Measurements from ENCODE around the gene TOP2B. TPM values are rescaled to one million over a fixed set of nuclear protein-coding genes. Genes with fewer than 3 reads are reported as not detected.

The TOP2B gene
- total RNA-seq, 1 experiment from 2014 or later: 181 TPM

DNA sequence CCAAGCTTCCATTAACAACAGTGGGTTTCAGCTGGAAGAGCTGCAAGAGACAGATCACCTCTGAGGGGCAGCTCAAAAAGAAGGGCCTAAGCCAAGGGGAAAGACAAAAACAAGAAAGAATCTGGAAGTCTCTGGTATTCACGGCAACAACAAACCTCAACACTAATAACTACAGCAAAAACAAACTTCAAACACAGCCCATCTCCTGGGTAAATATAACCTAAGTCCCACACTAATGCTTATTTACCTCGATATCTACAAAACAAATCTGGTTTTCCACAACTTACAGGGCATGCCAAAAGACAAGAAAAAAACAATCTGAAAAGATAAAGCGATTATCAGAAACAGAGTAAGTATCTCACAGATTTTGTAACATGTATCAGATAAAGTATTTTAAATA is 29.7 kb downstream of the TOP2B start:
- Mint-ChIP-seq H3K27ac (peak overlapping the region in 2 of 3 experiments; percentile 13 to 44; a peak in 3 of 7 replicates), H3K4me1 (peaks cover 0 to 2% of the 10 kb centered on the region in 2 experiments; a peak in 1 of 4 replicates), H3K9me3 (no peaks in the 10 kb centered on the region), H3K36me3 (ENCODE audit: insufficient read depth in 1 of 3, low read depth in 3 of 3) (peaks cover 13 to 68% (median 59%) of the 10 kb centered on the region in 3 experiments; a peak in 6 of 7 replicates), H3K4me3 (no peak overlapping the region), H3K27me3 (ENCODE audit: low read depth) (no peaks in the 10 kb centered on the region)
- no peak overlapping the region for H4K91ac ChIP-seq (ENCODE audit: insufficient read length, low read depth, low read length)
- H3T11ph ChIP-seq (ENCODE audit: low read length): no peak overlapping the region
- no peak overlapping the region for H3K23ac ChIP-seq (ENCODE audit: insufficient read length, low read depth, low read length)
- no peaks in the 10 kb centered on the region for H3K4me1 ChIP-seq (ENCODE audit: insufficient read depth, low read length)
- no peak for DNase-seq
- no peak overlapping the region for H3K27ac ChIP-seq (ENCODE audit: insufficient read length, low read depth, low read length)
- no peaks in the 10 kb centered on the region for H4K20me1 ChIP-seq (ENCODE audit: control insufficient read depth, insufficient read depth, insufficient read length)
- no peak overlapping the region for H4K5ac ChIP-seq (ENCODE audit: insufficient read length, low read depth, low read length)
- H2BK20ac ChIP-seq (ENCODE audit: low read depth, low read length, poor library complexity, severe bottlenecking): no peak overlapping the region
- no peak overlapping the region for H2BK120ac ChIP-seq (ENCODE audit: low read depth, low read length, poor library complexity, severe bottlenecking)
- no peak overlapping the region for H2BK5ac ChIP-seq (ENCODE audit: insufficient read length, low read length)
- H3K56ac ChIP-seq (ENCODE audit: insufficient read length, low read depth, low read length): no peak overlapping the region
- no peak overlapping the region for H3K4me2 ChIP-seq (ENCODE audit: insufficient read depth, insufficient read length, low read length)
- no peak overlapping the region for H2BK12ac ChIP-seq (ENCODE audit: insufficient read length, low read depth, low read length)
- no peak overlapping the region for H2AK5ac ChIP-seq (ENCODE audit: insufficient read length, low read length)
- H3K14ac ChIP-seq (ENCODE audit: insufficient read depth, low read length): no peak overlapping the region
- H2BK15ac ChIP-seq (ENCODE audit: low read depth, low read length): no peak overlapping the region
- no peak for TF ChIP-seq CTCF (conservative IDR thresholded peaks at IDR 0.05)
- no peaks in the 10 kb centered on the region for H3K79me1 ChIP-seq (ENCODE audit: insufficient read depth, low read depth, low read length, poor library complexity, severe bottlenecking)
- no peaks in the 10 kb centered on the region for H3K23me2 ChIP-seq (ENCODE audit: insufficient read length, low read depth, low read length, poor library complexity, severe bottlenecking)
- no peak overlapping the region for H2AFZ ChIP-seq (ENCODE audit: low read length)
- H3K79me2 ChIP-seq (ENCODE audit: insufficient read depth, low read length): no peaks in the 10 kb centered on the region
- no peak overlapping the region for H3K18ac ChIP-seq (ENCODE audit: insufficient read length, low read depth, low read length)
- H3K9ac ChIP-seq (ENCODE audit: extremely low read depth, insufficient read length, low read length): no peak overlapping the region
- H3K4ac ChIP-seq (ENCODE audit: low read depth, low read length): no peak overlapping the region
- WGBS (ENCODE audit: extremely low coverage, insufficient read length, low lambda C conversion rate): no CpG with 5 or more reads among the region's 3 CpGs
- H3K9me3 ChIP-seq (ENCODE audit: control insufficient read depth, low read depth, low read length): no peaks in the 10 kb centered on the region
- no peak overlapping the region for H4K8ac ChIP-seq (replicated peaks; ENCODE audit: insufficient read length, low read depth, low read length)
- no peaks in the 10 kb centered on the region for H3K27me3 ChIP-seq (ENCODE audit: insufficient read depth, low read length)
